DMS79 treated with DMSO at 0.1 percent for 48 hours (cell line): ENCODE measurements around the gene GALNT17.
"Not testable (repeated sequence)": the region's sequence is repeated elsewhere in the genome, so short reads cannot be mapped to it uniquely, and the experiment has no call there.

Experiments
- DNase-seq: peaks from one replicate; lab custom pipeline; 2025; lab: John Stamatoyannopoulos, UW

GALNT17 gene

DNA sequence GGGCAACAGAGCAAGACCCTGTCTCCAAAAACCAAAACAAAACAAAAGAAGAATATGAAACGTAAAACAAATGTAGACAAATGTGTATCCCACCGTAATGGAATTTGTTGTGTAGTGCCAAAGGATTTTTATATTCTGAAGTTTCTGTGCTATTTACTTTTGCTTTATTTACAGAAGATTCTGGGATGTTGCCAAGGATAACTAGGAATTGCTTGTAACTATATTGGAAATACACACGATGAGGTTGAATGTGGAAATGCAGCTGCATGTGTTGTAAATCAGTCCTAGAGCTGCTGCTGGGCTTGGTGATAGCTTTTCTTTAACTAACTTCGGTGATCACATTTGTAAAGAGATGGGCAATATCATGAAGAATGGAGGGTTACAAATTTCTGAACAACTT lies 39.5 kb downstream of the GALNT17 start:
- DNase-seq = no peak

DNA sequence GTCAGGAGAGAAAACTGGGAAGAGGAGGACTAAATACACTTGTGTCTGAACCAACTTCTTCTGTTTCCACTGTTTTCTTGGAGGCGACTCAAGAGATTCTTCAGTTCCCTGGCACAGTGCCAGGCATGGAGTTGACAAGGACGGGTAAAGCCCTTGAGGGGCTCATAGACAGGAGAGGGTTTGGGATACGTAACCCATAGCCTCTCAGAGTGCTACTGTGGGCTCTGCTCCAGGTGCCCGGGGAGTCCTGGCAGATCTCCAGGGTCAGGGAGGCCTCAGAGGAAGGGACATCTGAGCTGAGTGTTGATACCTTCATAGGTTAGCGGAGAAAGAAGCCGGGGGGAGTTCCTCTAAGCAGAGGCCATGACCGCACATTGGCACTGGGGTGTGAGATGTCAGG lies 42.0 kb downstream of the GALNT17 start:
- no peak for DNase-seq

GRCh38 chr7:71182438-71182935 lies 50.5 kb downstream of the GALNT17 start:
- DNase-seq = no peak

- no peak for DNase-seq
These were observed 52.2 kb downstream of the GALNT17 start for GRCh38 chr7:71184136-71184535.

DNA sequence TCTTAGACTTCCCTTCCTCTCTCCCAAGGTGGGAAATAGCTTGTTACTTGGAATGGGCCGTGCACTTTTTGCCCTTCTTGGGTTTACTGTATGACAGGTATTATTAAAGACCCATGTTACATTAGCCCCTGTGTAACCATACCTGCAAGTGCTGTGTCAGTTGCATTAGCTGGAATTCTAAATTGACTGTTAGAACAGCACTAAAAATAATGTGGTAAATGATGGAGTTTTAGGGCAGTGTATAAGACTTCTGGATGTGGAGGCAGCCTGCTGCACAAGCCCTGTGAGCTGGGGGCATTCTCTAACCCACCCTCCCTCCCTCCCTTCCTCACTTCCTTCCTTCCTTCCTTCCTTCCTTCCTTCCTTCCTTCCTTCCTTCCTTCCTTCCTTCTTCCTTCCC lies 52.7 kb downstream of the GALNT17 start:
- DNase-seq = no peak

DNA sequence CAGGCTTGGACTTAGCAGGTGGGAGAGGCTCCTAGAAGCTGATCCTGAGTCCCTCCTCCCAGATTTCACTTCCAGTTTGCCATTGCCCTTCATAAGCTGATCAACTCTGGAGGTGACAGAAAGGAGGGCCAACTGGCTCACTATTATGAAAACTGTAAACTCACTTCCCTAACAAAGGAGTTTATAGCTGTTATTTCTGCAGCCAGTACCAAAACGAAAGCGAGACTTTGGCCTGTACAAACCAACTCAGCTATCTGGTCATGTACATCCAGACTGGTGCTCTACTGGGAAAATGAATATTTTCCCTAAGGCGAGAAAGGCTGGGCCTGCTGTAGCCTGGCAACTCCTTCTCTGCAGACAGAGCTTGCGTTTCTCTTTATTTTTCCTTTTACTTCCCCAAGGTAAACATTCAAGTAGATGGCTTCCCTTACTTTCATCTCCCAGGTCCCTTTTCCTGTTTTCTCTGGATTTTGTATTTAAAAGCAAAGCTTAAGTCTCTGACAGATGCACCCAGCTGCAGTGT lies 54.7 kb downstream of the GALNT17 start:
- DNase-seq = no peak

DNA sequence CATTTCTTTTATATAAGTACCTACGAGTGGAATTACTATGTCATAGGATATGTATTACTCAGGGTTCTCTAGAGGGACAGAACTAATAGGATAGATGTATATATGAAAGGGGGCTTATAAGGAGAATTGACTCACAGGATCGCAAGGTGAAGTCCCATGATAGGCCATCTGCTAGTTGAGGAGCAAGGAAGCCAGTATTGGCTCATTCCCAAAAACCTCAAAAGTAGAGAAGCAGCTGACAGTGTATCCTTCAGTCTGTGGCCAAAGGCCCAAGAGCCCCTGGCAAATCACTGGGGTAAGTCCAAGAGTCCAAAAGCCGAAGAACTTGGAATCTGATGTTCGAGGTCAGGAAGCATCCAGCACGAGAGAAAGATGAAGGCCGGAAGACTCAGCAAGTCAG lies 59.8 kb downstream of the GALNT17 start:
- DNase-seq = no peak

DNA sequence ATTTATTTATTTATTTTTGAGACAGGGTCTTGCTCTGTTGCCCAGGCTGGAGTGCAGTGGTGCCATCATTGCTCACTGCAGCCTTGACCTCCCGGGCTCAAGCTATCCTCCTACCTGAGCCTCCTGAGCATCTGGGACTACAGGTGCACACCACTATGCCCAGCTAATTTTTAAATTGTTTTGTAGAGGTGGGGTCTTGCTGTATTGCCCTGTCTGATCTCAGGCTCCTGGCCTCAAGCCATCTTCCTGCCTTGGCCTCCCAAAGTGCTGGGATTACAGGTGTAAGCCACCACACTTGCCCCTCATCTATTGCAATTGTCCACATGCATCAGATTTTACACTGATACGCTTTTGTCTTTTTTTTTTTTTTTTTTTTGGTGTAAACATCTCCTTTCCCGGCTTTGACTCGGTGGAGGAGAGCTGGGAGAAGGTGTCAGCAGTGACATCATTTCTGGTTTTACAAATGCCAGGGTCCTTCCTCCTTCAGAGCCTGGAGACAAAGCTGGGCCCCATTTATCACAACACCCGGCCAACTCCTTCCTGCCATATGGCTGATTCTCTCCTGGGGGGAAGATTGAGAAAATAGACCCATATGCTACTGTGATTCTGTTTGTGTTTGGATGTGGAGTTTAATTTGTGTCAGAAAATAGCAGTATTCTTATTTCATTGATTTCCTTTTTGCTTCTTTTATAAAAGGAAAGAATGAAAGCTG lies 61.3 kb downstream of the GALNT17 start:
- DNase-seq = no peak

- no peak for DNase-seq
These were observed 66.4 kb downstream of the GALNT17 start for GRCh38 chr7:71198391-71198790.

GRCh38 chr7:71198887-71199286 lies 66.9 kb downstream of the GALNT17 start:
- DNase-seq = no peak

- no peak for DNase-seq
These were observed 74.2 kb downstream of the GALNT17 start for GRCh38 chr7:71206184-71206583.

GRCh38 chr7:71208881-71209280 lies 76.9 kb downstream of the GALNT17 start:
- no peak for DNase-seq

GRCh38 chr7:71209484-71209883 lies 77.5 kb downstream of the GALNT17 start:
- not testable (repeated sequence) for DNase-seq

GRCh38 chr7:71210220-71210619 lies 78.3 kb downstream of the GALNT17 start:
- no peak for DNase-seq

- DNase-seq = not testable (repeated sequence)
These were observed 80.5 kb downstream of the GALNT17 start for GRCh38 chr7:71212433-71212832.

- DNase-seq = no peak
These were observed 84.3 kb downstream of the GALNT17 start for GRCh38 chr7:71216211-71216610.

DNA sequence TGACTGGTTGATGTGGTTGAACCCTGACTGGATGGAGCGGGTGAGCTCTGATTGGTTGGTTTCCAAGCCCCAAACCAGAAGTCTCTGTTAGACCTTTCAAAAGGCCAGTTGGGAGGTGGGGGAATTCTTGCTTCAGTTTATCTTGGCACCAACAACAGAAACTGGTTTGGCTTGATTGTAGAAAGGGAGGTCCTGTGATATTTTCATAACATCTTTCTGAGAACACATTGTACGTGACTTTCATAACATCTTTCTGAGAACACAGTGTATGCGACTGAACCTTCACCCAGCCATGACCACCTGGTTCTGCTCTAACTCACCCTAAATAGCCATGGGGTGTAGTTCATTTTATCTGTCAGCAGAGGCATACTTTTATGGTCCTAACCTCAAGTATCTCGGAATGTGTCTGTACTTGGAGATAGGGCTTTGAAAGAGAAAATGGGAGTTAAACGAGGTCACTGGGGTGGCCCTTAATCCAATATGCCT lies 88.3 kb downstream of the GALNT17 start:
- no peak for DNase-seq

- DNase-seq = no peak
These were observed 89.1 kb downstream of the GALNT17 start for GRCh38 chr7:71221049-71221448.

- no peak for DNase-seq
These were observed 89.6 kb downstream of the GALNT17 start for GRCh38 chr7:71221549-71221948.

DNA sequence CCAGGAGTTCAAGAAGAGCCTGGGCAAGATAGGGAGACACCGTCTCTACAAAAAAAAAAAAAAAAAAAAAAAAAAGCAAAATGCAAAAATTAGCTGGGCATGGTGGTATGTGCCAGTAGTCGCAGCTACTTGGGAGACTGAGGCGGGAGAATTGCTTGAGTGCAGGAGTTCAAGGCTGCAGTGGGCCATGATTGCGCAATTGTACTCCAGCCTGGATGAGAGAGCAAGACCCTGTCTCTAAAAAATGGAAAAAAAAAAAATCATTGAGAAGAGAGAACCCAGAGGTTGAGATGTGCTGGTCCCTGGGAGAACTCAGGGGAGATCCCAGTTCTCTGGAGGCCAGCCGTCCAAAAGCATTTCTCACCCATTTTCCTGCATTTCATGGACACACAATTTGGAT lies 95.2 kb downstream of the GALNT17 start:
- DNase-seq = no peak

GRCh38 chr7:71229148-71229547 lies 97.2 kb downstream of the GALNT17 start:
- DNase-seq = no peak

- no peak for DNase-seq
These were observed 97.8 kb downstream of the GALNT17 start for GRCh38 chr7:71229699-71230098.

GRCh38 chr7:71235253-71235652 lies 103.3 kb downstream of the GALNT17 start:
- DNase-seq = no peak
